Keratinocyte (primary cell): ENCODE data around the gene FKTN.
"Not testable (repeated sequence)": the region's sequence is repeated elsewhere in the genome, so short reads cannot be mapped to it uniquely, and the experiment has no call there.

Experiments
- EZH2 ChIP-seq: IDR thresholded peaks from one replicate; pipeline ENCODE4 v1.6.1; 2012; ENCODE audit warnings: inconsistent platforms, mild to moderate bottlenecking, low read length, moderate library complexity
- TF ChIP-seq, protein P1 (sequence below), 3 experiments: IDR thresholded peaks in 1 of 3; conservative IDR thresholded peaks in 1 of 3; optimal IDR thresholded peaks in 1 of 3; 2 replicates in 2 of 3; 3 replicates in 1 of 3; pipeline versions ENCODE3 to v1.5.1; 2011; ENCODE audit warnings: low read length in 3 of 3, mild to moderate bottlenecking in 3 of 3, moderate library complexity in 2 of 3, control low read depth in 1 of 3, inconsistent platforms in 1 of 3; ENCODE audit not compliant: insufficient read depth in 2 of 3; ENCODE audit errors: extremely low read depth in 1 of 3

- TF ChIP-seq, protein P1, sequence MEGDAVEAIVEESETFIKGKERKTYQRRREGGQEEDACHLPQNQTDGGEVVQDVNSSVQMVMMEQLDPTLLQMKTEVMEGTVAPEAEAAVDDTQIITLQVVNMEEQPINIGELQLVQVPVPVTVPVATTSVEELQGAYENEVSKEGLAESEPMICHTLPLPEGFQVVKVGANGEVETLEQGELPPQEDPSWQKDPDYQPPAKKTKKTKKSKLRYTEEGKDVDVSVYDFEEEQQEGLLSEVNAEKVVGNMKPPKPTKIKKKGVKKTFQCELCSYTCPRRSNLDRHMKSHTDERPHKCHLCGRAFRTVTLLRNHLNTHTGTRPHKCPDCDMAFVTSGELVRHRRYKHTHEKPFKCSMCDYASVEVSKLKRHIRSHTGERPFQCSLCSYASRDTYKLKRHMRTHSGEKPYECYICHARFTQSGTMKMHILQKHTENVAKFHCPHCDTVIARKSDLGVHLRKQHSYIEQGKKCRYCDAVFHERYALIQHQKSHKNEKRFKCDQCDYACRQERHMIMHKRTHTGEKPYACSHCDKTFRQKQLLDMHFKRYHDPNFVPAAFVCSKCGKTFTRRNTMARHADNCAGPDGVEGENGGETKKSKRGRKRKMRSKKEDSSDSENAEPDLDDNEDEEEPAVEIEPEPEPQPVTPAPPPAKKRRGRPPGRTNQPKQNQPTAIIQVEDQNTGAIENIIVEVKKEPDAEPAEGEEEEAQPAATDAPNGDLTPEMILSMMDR (optimal IDR thresholded peaks at IDR 0.05 in 1 of 3, IDR thresholded peaks at IDR 0.05 in 1 of 3, conservative IDR thresholded peaks at IDR 0.05 in 1 of 3; ENCODE audit: extremely low read depth in 1 of 3, insufficient read depth in 2 of 3, low read length in 3 of 3), result not testable (repeated sequence)
- TF ChIP-seq EZH2, result not testable (repeated sequence)
Observed at GRCh38 chr9:105520992-105521391, 36.9 kb upstream of the FKTN start.
